CD4-positive, alpha-beta T cell treated with Interleukin-15 for 1 hour (primary cell): ENCODE measurements around the gene WASHC1.
"Not testable (repeated sequence)": the region's sequence is repeated elsewhere in the genome, so short reads cannot be mapped to it uniquely, and the experiment has no call there.

ENCODE experiments used
- DNase-seq: peaks from one replicate; pipeline ENCODE4 v3.0.0-alpha.2; 2020

WASHC1 gene

DNA sequence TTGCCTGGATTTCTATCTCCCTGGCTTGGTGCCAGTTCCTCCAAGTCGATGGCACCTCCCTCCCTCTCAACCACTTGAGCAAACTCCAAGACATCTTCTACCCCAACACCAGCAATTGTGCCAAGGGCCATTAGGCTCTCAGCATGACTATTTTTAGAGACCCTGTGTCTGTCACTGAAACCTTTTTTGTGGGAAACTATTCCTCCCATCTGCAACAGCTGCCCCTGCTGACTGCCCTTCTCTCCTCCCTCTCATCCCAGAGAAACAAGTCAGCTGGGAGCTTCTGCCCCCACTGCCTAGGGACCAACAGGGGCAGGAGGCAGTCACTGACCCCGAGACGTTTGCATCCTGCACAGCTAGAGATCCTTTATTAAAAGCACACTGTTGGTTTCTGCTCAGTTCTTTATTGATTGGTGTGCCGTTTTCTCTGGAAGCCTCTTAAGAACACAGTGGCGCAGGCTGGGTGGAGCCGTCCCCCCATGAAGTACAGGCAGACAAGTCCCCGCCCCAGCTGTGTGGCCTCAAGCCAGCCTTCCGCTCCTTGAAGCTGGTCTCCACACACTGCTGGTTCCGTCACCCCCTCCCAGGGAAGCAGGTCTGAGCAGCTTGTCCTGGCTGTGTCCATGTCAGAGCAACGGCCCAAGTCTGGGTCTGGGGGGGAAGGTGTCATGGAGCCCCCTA is 15.0 kb downstream of the WASHC1 start:
- peak; percentile 21 for DNase-seq

DNA sequence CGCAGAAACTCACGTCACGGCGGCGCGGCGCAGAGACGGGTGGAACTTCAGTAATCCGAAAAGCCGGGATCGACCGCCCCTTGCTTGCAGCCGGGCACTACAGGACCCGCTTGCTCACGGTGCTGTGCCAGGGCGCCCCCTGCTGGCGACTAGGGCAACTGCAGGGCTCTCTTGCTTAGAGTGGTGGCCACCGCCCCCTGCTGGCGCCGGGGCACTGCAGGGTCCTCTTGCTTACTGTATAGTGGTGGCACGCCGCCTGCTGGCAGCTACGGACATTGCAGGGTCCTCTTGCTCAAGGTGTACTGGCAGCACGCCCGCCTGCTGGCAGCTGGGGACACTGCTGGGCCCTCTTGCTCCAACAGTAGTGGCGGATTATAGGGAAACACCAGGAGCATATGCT is 18.1 kb downstream of the WASHC1 start:
- peak; percentile 85 for DNase-seq

DNA sequence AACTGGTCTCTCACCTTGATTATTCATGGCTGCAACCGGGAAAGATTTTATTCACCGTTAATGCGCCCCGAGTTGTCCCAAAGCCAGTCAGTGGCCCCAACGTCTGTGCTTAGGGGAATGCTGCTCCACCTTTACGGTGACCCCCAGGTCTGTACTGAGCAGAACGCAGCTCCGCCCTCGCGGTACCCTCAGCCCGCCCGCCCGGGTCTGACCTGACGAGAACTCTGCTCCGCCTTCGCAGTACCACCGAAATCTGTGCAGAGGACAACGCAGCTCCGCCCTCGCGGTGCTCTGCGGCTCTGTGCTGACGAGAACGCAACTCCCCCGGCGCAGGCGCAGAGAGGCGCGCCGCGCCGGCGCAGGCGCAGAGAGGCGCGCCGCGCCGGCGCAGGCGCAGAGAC is 18.6 kb downstream of the WASHC1 start:
- DNase-seq = peak; percentile 47

DNA sequence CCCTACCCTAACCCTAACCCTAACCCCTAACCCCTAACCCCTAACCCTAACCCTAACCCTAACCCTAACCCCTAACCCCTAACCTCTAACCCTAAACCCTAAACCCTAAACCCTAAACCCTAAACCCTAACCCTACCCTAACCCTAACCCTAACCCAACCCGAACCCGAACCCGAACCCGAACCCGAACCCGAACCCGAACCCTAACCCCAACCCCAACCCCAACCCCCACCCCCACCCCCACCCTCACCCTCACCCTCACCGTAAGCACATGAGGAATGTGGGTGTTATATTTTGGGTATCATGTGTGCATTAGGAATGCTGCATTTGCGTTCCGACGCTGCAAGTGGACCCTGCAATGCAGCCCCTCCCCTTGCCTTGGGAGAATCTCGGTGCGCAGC is 19.0 kb downstream of the WASHC1 start:
- DNase-seq = not testable (repeated sequence)
